ENCODE results near the gene NAB2.

The NAB2 gene

GRCh38 chr12:57057067-57057751 is 31.7 kb upstream of the NAB2 start:
- no peaks in the 10 kb centered on the region for H3K9me3 ChIP-seq
- H3K27ac ChIP-seq, result peak overlapping the region in 1 of 2 donors; percentile 47
- H3K36me3 ChIP-seq, result peaks cover 10 to 43% (median 23%) of the 10 kb centered on the region in 3 donors
- DNase-seq, result no peak
- intact Hi-C loops (cut with DNase I; ENCODE audit: low total_unique reads), result no loop called here
- no peak overlapping the region for H3K4me3 ChIP-seq
- TF ChIP-seq, protein P1, sequence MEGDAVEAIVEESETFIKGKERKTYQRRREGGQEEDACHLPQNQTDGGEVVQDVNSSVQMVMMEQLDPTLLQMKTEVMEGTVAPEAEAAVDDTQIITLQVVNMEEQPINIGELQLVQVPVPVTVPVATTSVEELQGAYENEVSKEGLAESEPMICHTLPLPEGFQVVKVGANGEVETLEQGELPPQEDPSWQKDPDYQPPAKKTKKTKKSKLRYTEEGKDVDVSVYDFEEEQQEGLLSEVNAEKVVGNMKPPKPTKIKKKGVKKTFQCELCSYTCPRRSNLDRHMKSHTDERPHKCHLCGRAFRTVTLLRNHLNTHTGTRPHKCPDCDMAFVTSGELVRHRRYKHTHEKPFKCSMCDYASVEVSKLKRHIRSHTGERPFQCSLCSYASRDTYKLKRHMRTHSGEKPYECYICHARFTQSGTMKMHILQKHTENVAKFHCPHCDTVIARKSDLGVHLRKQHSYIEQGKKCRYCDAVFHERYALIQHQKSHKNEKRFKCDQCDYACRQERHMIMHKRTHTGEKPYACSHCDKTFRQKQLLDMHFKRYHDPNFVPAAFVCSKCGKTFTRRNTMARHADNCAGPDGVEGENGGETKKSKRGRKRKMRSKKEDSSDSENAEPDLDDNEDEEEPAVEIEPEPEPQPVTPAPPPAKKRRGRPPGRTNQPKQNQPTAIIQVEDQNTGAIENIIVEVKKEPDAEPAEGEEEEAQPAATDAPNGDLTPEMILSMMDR (IDR thresholded peaks at IDR 0.05), result no peak
- H3K27me3 ChIP-seq, result no peaks in the 10 kb centered on the region
- no peaks in the 10 kb centered on the region for H3K4me1 ChIP-seq

- Histone ChIP-seq H3K27ac (no peak overlapping the region), H3K4me1 (no peaks in the 10 kb centered on the region), H3K9me3 (no peaks in the 10 kb centered on the region), H3K27me3 (no peaks in the 10 kb centered on the region), H3K4me3 (no peak overlapping the region), H3K36me3 (peaks cover 10 to 47% (median 23%) of the 10 kb centered on the region in 3 donors)
- TF ChIP-seq, protein P1 (IDR thresholded peaks at IDR 0.05), result no peak
- no peak for DNase-seq
- intact Hi-C loops (cut with DNase I; ENCODE audit: low total_unique reads), result no loop called here
Measured at GRCh38 chr12:57058454-57058853, 30.5 kb upstream of the NAB2 start.

DNA sequence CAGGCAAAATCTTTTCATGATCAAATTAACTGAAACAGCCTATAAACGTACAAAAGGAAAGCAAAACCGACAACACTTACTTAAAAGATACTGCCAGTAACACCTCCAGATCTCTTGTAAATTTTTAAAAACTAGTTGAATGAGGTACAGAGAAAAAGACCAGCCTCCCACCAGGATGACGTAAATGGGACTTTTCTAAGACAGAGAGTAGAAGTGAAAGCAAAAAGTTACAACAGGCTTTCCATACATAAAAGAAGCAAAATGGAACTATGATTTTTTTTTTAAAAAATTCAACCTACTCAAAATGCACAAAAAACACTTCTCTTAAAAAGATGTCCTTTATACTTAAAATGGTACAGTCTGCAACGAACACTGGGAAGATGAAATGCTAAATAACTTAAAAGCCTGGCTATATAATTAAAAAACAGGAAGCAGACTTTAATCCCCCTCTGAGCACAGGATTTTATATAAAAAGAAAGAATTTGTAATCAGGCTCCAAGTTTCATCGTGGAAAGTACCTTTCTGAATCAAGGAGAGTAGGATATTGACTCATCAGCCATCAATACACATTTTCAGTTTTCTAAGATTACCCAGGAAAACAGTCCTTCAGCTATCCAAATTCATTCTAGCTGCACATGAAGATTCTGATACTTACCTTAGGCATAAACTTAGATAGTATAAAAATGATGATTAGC is 24.8 kb upstream of the NAB2 start:
- Histone ChIP-seq H3K27ac (no peak overlapping the region), H3K36me3 (peaks cover 10 to 38% (median 26%) of the 10 kb centered on the region in 3 donors)
- intact Hi-C loops (cut with DNase I; ENCODE audit: low total_unique reads), result no loop called here

DNA sequence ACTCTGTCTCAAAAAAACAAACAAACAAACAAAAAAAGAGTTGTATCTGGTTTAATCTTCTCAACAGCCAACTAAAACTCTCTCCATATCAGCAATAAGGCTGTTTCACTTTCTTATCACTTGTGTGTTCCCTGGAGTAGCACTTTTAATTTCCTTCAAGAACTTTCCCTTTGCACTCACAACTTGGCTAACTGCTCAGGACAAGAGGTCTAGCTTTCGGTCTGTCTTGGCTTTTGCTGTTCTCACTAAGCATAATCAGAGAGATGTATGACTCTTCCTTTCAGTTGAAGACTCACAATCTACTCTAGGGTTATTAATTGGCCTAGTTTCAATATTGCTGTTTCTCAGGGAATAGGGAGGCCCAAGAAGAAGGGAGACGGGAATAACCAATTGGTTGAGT is 22.7 kb upstream of the NAB2 start:
- H3K9me3 ChIP-seq, result no peaks in the 10 kb centered on the region
- H3K36me3 ChIP-seq, result peaks cover 0 to 28% (median 11%) of the 10 kb centered on the region in 3 donors
- H3K4me1 ChIP-seq, result peaks cover 0 to 9% (median 1%) of the 10 kb centered on the region in 4 donors
- no peak for DNase-seq
- TF ChIP-seq, protein P1 (IDR thresholded peaks at IDR 0.05), result no peak
- intact Hi-C loops (cut with DNase I; ENCODE audit: low total_unique reads), result no loop called here
- no peak overlapping the region for H3K4me3 ChIP-seq
- no peak overlapping the region for H3K27ac ChIP-seq
- no peaks in the 10 kb centered on the region for H3K27me3 ChIP-seq

More for the DNA sequence above, 24.8 kb upstream of the NAB2 start:
- DNase-seq, result no peak
- H3K27me3 ChIP-seq, result no peaks in the 10 kb centered on the region
- H3K4me3 ChIP-seq, result no peak overlapping the region
- TF ChIP-seq, protein P1 (IDR thresholded peaks at IDR 0.05), result no peak
- peaks cover 0 to 2% (median 0%) of the 10 kb centered on the region in 4 donors for H3K4me1 ChIP-seq
- H3K9me3 ChIP-seq, result no peaks in the 10 kb centered on the region

DNA sequence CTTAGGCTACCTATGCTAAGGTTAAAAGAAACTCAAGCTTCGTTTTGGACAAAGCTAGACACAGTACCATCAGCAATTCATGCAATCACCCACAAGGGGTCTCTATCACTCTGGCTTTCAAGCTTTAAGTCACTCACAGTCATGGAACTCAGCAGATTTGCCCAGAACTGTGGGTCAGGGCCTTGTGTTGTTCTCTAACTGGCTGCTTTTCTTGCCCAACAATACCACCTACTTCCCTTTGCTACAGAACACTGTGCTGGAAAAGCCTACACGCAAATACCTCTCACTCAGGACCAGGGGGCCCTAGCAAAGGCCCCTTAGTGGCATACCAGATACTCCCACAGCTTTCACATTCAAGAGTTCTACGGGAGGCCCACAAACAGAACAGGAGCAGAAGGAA is 19.4 kb upstream of the NAB2 start:
- TF ChIP-seq, protein P1 (IDR thresholded peaks at IDR 0.05), result peak; percentile 88 to 96
- Histone ChIP-seq H3K4me3 (no peak overlapping the region), H3K4me1 (peaks cover 0 to 28% (median 6%) of the 10 kb centered on the region in 4 donors), H3K36me3 (peaks cover 5 to 34% (median 20%) of the 10 kb centered on the region in 3 donors), H3K27me3 (no peaks in the 10 kb centered on the region), H3K9me3 (no peaks in the 10 kb centered on the region), H3K27ac (peak overlapping the region; percentile 73 to 78)
- peak; percentile 80 to 87 for DNase-seq
- intact Hi-C loops (cut with DNase I; ENCODE audit: low total_unique reads), result loop anchor here (2.0 kb wide), 1 partner anchor 41 kb away; the partner anchor contains the start of gene STAT6

Data from tibial artery (tissue), 4 donors.